ENCODE results near the gene RBM3.
"Not testable (repeated sequence)": the region's sequence is repeated elsewhere in the genome, so short reads cannot be mapped to it uniquely, and the experiment has no call there.

Gene RBM3

DNA sequence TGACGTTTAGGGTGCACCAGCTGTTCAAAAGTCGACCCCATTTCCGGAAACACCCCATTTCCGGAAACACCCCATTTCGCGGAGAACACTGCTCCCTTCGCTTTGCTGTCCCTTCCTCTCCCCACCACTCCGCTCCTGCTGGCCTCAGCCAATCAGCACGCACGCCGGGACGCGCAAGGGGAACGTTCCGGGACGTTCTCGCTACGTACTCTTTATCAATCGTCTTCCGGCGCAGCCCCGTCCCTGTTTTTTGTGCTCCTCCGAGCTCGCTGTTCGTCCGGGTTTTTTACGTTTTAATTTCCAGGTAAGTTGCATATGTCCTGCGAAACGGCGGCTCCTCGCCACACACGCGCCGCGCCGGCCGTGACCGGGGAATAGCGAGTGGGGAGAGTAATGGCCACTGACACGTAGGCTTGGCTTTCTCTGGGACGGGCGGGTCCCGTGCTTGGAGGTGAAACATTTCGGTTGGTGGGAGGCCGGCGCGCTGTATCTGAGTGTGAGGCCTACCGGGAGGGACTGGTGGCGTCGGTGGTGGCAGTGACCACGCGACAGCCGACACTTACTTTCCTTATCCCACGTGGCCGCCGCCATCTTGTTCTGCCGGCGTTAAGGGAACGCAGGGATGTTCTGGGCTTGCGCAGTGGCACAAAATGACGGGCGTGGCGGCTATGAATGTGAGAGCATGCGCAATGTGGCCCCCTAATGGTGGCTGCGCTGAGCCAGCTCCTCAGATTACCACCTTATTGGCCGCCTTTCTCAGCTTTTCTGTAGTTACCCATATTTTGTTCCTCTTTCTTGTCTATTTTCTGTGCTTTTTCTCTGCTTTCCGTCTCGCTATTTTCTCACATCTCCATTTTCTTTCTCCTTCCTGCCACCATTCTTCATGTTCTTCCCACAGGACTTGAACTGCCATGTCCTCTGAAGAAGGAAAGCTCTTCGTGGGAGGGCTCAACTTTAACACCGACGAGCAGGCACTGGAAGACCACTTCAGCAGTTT is at the start of gene RBM3:
Gene RBM3 (plus strand): TSS at position 215 of the 997 bp plus-strand sequence. CDS start 697 bp downstream, at position 912.
- Mint-ChIP-seq H3K36me3 (peaks cover 12% of the 10 kb centered on the region), H3K4me1 (peaks cover 18% of the 10 kb centered on the region), H3K4me3 (peak within 1 kb of the TSS; percentile 99), H3K27me3 (no peaks in the 10 kb centered on the region), H3K9me3 (no peaks in the 10 kb centered on the region), H3K27ac (peak within 1 kb of the TSS; percentile 100)

DNA sequence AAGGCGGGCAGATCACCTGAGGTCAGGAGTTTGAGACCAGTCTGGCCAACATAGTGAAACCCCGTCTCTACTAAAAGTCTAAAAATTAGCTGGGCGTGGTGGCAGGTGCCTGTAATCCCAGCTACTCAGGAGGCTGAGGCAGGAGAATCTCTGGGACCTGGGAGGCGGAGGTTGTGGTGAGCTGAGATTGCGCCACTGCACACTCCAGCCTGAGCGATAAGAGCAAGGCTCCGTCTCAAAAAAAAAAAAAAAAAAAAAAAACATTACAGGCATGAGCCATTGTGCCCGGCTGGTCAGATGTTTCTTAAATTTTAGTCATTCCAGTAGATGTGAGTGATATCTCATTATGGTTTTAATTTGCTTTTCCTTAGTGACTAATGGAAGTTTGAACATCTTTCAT is 48.4 kb upstream of the RBM3 start:
- H3K27ac Mint-ChIP-seq, H3K27me3 Mint-ChIP-seq, H3K4me3 Mint-ChIP-seq, H3K9me3 Mint-ChIP-seq, H3K36me3 Mint-ChIP-seq: not testable (repeated sequence)
- H3K4me1 Mint-ChIP-seq = peaks cover 19% of the 10 kb centered on the region

DNA sequence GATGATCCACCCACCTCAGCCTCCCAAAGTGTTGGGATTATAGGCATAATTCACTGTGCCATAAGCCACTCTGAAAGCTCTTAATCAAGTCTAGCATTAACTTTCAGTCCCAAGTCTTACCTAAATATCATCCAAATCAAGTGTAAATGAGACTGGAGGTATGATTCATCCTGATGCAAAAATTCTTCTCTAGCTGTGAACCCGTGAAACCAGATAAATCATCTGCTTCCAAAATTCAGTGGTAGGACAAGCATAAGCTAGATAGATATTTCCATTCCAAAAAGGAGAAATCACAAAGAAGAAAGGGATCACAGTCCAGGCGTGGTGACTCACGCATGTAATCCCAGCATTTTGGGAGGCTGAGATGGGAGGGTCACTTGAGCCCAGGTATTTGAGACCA is 43.5 kb upstream of the RBM3 start:
- H3K9me3 Mint-ChIP-seq = no peaks in the 10 kb centered on the region
- peaks cover 14% of the 10 kb centered on the region for H3K4me1 Mint-ChIP-seq
- H3K27me3 Mint-ChIP-seq = no peaks in the 10 kb centered on the region
- peaks cover 8% of the 10 kb centered on the region for H3K36me3 Mint-ChIP-seq
- H3K27ac Mint-ChIP-seq = no peak overlapping the region
- no peak overlapping the region for H3K4me3 Mint-ChIP-seq

DNA sequence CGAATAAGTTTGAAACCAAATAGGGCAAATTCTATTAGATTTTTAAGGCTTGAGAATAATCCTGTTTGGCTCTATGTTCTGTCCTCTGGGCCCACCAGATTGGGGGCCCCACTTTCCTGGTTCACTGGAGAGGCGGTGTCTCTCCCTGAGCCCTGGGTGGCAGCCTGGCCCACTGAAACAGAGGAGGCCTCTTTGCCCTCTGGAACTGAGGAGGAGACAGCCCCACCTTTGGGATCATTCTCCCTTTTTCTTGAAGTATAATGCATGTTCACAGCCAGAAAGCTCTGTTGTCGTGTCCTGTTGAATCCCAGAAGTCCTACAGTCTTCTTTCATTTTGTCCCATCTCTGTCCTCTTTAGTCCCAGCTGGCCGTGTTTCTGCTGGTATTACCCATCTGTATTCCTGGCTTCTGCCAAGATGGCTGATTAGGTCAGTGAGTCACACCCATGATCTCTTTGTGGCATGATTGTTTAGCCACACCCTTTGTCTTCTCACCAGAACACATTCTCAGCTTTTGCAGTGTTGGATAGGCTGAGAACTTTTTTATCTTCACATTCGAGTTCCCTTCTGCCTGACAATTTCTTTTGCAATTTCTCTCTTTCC is 42.8 kb upstream of the RBM3 start:
- Mint-ChIP-seq H3K4me3 (no peak overlapping the region), H3K9me3 (no peaks in the 10 kb centered on the region)

DNA sequence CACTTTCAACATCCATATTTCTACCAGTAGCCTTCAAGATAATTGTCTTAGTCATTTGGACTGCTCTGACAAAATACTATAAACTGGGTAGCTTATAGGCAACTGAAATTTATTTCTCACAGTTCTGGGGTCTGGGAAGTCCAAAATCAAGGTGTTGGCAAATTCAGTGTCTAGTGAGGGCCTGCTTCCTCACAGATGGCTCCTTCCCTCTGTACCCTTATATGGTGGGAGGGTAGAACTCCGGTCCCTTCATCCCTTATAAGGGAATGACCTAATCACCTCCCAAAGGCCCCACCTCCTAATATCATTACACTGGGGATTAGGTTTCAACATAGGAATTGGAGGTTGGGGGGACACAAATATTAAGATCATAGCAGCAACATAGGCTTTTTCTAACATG is 42.1 kb upstream of the RBM3 start:
- peaks cover 5% of the 10 kb centered on the region for H3K36me3 Mint-ChIP-seq
- H3K27ac Mint-ChIP-seq = peak overlapping the region; percentile 91
- peaks cover 8% of the 10 kb centered on the region for H3K4me1 Mint-ChIP-seq
- no peak overlapping the region for H3K4me3 Mint-ChIP-seq
- H3K9me3 Mint-ChIP-seq = no peaks in the 10 kb centered on the region
- H3K27me3 Mint-ChIP-seq = no peaks in the 10 kb centered on the region

More for the DNA sequence above, 42.8 kb upstream of the RBM3 start:
- peak overlapping the region; percentile 47 for H3K27ac Mint-ChIP-seq
- H3K4me1 Mint-ChIP-seq = peaks cover 11% of the 10 kb centered on the region
- peaks cover 8% of the 10 kb centered on the region for H3K36me3 Mint-ChIP-seq
- H3K27me3 Mint-ChIP-seq = no peaks in the 10 kb centered on the region

DNA sequence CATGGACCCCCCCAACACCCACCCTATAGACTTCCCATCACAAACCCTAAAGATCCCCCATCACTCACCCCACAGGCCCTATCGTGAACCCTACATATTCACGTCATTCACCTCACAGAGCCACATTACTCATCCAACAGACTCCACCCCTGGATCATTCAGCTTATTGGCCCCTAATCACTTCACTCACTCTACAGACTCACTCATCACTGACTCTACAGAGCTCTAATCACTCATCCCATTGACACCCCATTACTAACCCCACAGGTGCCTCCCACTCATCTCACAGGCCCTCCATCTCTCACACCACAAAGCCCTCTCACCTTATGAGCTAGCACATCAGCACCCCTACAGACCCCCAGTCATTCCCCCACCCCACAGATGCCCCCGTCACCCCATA is 41.1 kb upstream of the RBM3 start:
- Mint-ChIP-seq H3K27me3 (no peaks in the 10 kb centered on the region), H3K4me3 (no peak overlapping the region), H3K9me3 (no peaks in the 10 kb centered on the region), H3K36me3 (peaks cover 5% of the 10 kb centered on the region), H3K27ac (no peak overlapping the region), H3K4me1 (peaks cover 8% of the 10 kb centered on the region)

DNA sequence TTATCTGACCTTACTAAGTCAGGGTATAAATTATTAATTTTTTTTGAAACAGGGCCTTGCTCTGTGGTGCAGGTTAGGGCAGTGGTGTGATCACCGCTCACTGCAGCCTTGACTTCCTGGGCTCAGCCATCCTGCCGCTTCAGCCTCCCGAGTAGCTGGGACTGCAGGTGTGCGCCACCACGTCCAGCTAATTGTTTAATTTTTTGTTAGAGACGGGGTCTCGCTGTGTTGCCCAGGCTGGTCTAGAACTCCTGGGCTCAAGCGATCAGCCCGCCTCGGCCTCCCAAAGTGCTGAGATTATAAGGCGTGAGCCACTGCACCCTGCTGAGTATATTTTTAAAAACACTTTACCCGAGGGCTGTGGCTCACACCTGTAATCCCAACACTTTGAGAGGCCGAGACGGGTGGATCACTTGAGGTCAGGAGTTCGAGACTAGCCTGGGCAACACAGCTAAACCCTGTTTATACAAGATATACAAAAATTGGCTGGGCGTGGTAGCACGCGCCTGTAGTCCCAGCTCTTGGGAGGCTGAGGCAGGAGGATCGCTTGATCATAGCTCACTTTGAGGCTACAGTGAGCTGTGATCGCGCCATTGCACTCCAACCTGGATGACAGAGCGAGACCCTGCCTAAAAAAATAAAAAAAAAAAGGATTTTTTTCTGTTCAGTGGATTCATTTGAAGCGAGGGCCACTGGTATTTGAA is 35.5 kb upstream of the RBM3 start:
- Mint-ChIP-seq H3K27me3 (no peaks in the 10 kb centered on the region), H3K27ac (peak overlapping the region; percentile 94), H3K9me3 (no peaks in the 10 kb centered on the region), H3K4me3 (peak overlapping the region; percentile 93), H3K36me3 (peaks cover under 1% of the 10 kb centered on the region), H3K4me1 (peaks cover 15% of the 10 kb centered on the region)

DNA sequence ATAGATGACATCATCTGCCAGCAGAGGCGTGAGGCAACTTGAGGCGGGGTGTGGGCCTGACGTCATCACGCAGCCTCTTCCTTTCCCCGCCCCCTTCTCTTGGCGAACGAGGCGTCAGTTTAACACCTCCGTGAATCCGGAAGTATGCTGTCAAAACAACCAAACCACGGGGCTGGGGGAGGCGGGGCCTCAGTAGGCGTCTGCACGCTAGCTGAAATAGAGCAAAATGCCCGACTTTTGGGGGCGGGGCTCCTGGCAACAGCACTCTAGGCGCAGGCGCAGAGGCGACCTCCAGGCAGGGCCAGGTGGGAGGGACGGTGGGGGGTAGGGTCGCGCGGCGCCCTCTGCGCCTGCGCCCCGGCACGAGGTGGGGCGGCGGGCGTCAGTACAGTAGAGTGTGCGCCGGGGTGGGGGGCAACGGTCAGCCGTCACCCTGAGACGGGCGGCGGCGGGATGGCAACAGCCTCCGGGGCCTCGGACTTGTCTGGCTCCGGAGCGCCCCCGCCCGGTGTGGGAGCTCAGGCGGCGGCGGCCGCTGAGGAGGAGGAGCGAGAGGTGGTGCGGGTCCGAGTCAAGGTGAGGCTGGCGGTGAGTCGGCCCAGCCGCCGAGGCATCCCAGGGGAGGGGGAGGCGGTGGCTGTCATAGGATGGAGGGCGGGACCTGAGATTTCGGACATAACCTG is 34.8 kb upstream of the RBM3 start, which contains the start of gene TBC1D25:
Gene TBC1D25 (plus strand): TSS at position 370 of the 683 bp plus-strand sequence. CDS start 84 bp downstream, at position 454.
- peaks cover 2% of the 10 kb centered on the region for H3K36me3 Mint-ChIP-seq
- peak within 1 kb of the TSS; percentile 93 for H3K4me3 Mint-ChIP-seq
- peaks cover 15% of the 10 kb centered on the region for H3K4me1 Mint-ChIP-seq
- no peaks in the 10 kb centered on the region for H3K9me3 Mint-ChIP-seq
- peak within 1 kb of the TSS; percentile 94 for H3K27ac Mint-ChIP-seq
- no peaks in the 10 kb centered on the region for H3K27me3 Mint-ChIP-seq

DNA sequence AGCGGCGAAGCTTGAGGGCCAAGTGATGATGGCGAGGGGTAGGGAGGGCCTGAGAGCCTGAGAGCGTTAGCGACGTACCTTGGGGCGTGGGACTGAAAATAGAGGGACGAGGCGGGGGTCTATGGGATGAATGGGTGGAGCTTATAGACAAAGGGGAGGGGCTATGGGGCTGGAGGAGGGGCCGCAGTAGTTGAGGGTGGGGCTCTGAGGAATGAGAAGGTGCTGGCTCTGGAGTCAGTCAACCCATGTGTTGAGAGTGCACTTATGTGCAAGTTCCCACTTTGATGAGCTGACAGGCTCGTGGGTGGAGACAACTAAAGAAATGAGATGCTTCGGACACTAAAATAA is 34.3 kb upstream of the RBM3 start:
- peak overlapping the region; percentile 93 for H3K4me3 Mint-ChIP-seq
- H3K9me3 Mint-ChIP-seq = no peaks in the 10 kb centered on the region
- H3K36me3 Mint-ChIP-seq = peaks cover 2% of the 10 kb centered on the region
- H3K27ac Mint-ChIP-seq = peak overlapping the region; percentile 94
- peaks cover 15% of the 10 kb centered on the region for H3K4me1 Mint-ChIP-seq
- no peaks in the 10 kb centered on the region for H3K27me3 Mint-ChIP-seq

DNA sequence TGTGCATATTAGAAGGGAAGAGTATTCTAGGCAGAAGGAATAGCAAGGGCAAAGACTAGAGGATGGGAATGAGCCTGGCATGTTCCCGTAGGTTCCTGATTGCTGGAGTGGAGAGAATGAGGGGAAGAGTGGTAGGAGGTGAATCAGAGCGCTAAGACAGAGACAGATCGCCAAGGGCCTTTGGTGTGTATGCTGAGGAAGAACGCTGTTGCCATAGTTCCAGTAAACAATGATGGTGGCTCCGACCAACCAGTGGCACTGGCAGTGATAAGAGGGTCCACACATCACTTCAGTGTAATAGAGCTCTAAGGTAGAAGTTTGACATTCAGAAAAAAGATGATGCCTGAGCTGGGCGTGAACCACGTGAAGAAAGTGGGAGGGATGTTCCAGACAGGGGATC is 33.8 kb upstream of the RBM3 start:
- Mint-ChIP-seq H3K27me3 (no peaks in the 10 kb centered on the region), H3K4me1 (peaks cover 15% of the 10 kb centered on the region), H3K9me3 (no peaks in the 10 kb centered on the region), H3K4me3 (peak overlapping the region; percentile 93), H3K36me3 (peaks cover 2% of the 10 kb centered on the region), H3K27ac (peak overlapping the region; percentile 94)

DNA sequence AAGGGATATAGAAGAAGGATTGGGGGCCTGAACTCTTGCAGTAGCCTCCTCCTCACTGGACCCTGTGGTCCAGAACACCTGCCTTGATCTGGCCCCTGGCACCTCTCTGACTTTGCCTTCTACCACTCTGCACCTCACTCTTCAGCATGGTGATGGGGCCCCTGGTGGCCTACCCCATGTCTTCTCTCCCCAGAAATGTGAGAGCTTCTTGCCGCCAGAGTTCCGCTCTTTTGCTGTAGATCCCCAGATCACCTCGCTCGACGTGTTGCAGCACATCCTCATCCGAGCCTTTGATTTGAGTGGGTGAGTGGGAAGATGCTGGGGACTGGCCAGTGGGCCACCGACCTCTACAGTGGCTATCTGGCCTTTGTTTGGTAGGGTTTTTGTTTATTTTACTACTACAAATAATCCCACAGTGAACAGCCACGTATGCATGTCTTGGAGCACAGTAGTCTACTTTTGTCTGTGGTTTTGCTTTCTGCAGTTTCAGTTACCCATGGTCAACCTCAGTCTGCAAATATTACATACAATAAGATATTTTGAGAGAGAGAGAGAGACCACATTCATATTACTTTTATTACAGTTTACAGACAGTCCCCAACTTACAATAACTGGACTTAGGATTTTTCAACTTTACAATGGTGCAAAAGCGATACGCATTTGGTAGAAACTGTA is 33.0 kb upstream of the RBM3 start:
- Mint-ChIP-seq H3K36me3 (peaks cover 2% of the 10 kb centered on the region), H3K27ac (no peak overlapping the region), H3K4me1 (peaks cover 15% of the 10 kb centered on the region), H3K4me3 (peak overlapping the region; percentile 93), H3K9me3 (no peaks in the 10 kb centered on the region), H3K27me3 (no peaks in the 10 kb centered on the region)

DNA sequence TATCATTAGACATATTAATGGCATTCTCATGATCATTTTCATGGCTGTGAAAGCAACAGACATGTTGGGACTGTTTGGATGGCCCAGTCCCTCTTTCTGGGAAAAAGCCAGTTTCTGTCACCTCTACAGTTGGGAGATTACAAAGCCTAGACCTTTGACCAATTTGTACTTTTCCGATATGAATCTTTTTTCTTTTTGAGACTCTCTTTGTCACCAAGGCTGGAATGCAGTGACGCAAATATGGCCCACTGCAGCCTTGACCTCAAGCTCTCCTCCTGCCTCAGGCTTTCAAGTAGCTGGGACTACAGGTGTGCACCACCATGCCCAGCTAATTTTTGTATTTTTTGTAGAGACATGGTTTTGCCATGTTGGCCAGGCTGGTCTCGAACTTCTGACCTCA is 25.4 kb upstream of the RBM3 start:
- no peaks in the 10 kb centered on the region for H3K27me3 Mint-ChIP-seq
- H3K36me3 Mint-ChIP-seq = peaks cover under 1% of the 10 kb centered on the region
- no peaks in the 10 kb centered on the region for H3K4me1 Mint-ChIP-seq
- H3K27ac Mint-ChIP-seq = no peak overlapping the region
- H3K4me3 Mint-ChIP-seq = no peak overlapping the region
- H3K9me3 Mint-ChIP-seq = no peaks in the 10 kb centered on the region

DNA sequence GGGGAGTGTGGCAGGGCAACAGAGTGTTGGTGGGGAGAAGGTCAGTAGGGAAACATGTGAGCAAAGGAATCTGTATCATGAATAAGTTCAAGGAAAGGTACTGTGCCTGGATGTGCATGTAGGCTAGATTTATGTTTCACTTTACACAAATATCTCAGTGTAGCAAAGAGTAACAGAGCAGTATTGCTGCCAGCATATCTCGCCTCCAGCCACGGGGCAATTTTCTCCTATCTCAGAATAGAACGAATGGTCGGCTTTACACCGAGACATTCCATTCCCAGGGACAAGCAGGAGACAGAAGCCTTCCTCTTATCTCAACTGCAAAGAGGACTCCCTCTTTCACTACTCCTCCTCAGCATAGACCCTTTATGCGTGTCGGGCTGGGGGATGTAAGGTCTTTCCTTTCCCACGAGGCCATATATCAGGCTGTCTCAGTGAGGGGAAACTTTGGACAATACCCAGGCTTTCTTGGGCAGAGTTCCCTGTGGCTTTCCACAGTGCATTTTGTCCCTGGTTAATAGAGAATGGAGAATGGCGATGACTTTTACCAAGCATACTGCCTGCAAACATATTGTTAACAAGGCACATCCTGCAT is 18.5 kb upstream of the RBM3 start:
- H3K27me3 Mint-ChIP-seq, H3K4me3 Mint-ChIP-seq, H3K27ac Mint-ChIP-seq, H3K36me3 Mint-ChIP-seq, H3K4me1 Mint-ChIP-seq, H3K9me3 Mint-ChIP-seq: not testable (repeated sequence)

DNA sequence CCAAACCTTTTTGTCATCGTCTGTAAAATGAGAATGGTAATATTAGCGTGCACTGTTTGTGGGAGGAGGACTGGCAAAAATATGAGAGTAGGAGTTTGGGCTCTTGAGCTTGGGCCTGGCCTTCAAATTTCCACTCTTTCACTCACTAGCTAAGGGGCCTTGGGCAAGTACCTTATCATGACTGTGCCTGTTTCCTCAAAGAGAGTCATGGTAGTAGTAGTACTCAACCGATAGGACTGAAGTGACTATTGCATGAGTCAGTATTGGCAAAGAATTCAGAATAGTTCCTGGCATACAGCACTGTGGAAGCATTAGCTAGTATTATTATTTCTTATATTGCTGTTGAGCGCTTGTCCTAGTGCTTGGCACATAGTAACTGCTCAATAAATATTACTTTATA is 16.0 kb upstream of the RBM3 start:
- no peaks in the 10 kb centered on the region for H3K27me3 Mint-ChIP-seq
- H3K27ac Mint-ChIP-seq = no peak overlapping the region
- no peaks in the 10 kb centered on the region for H3K9me3 Mint-ChIP-seq
- no peak overlapping the region for H3K4me3 Mint-ChIP-seq
- H3K4me1 Mint-ChIP-seq = peaks cover 3% of the 10 kb centered on the region
- H3K36me3 Mint-ChIP-seq = peaks cover 3% of the 10 kb centered on the region

All from activated naive CD4-positive, alpha-beta T cell treated with anti-CD3 and anti-CD28 coated beads, Interleukin-2, amount 50 U/mL, for 24 hours (primary cell).